Fibroblast of skin of back (primary cell): Measurements from ENCODE around the gene FBXO45.
"Not testable (repeated sequence)": the region's sequence is repeated elsewhere in the genome, so short reads cannot be mapped to it uniquely, and the experiment has no call there.

Source experiments
- DNase-seq: peaks from one replicate; pipeline ENCODE4 v3.0.0-alpha.2; 2013

The FBXO45 gene

GRCh38 chr3:196619627-196620026, 51.2 kb downstream of the FBXO45 start:
- not testable (repeated sequence) for DNase-seq

GRCh38 chr3:196620161-196620604, 51.7 kb downstream of the FBXO45 start:
- no peak for DNase-seq

GRCh38 chr3:196620684-196621083, 52.2 kb downstream of the FBXO45 start:
- no peak for DNase-seq

- no peak for DNase-seq
Observed at GRCh38 chr3:196621611-196622010, 53.2 kb downstream of the FBXO45 start.

GRCh38 chr3:196624067-196624790, 55.8 kb downstream of the FBXO45 start:
- DNase-seq, result no peak

GRCh38 chr3:196624907-196625306, 56.4 kb downstream of the FBXO45 start:
- DNase-seq, result no peak

- no peak for DNase-seq
Observed at GRCh38 chr3:196625331-196625730, 56.9 kb downstream of the FBXO45 start.

- DNase-seq, result no peak
Observed at GRCh38 chr3:196627918-196628231, 59.4 kb downstream of the FBXO45 start.

- no peak for DNase-seq
Observed at GRCh38 chr3:196629228-196629627, 60.8 kb downstream of the FBXO45 start.

GRCh38 chr3:196631682-196632045, 63.2 kb downstream of the FBXO45 start:
- DNase-seq, result no peak

GRCh38 chr3:196632046-196632751, 63.7 kb downstream of the FBXO45 start:
- DNase-seq, result peak; percentile 78

- no peak for DNase-seq
Observed at GRCh38 chr3:196633555-196634151, 65.2 kb downstream of the FBXO45 start.

- DNase-seq, result no peak
Observed at GRCh38 chr3:196634224-196634623, 65.8 kb downstream of the FBXO45 start.

- no peak for DNase-seq
Observed at GRCh38 chr3:196634829-196635228, 66.4 kb downstream of the FBXO45 start.

GRCh38 chr3:196636369-196637349, 68.2 kb downstream of the FBXO45 start:
- DNase-seq, result no peak

GRCh38 chr3:196637941-196638340, 69.5 kb downstream of the FBXO45 start:
- DNase-seq, result not testable (repeated sequence)
